Colonic mucosa (tissue), 4 donors: Measurements from ENCODE around the gene MET. TPM values are rescaled to one million over a fixed set of nuclear protein-coding genes. Genes with fewer than 3 reads are reported as not detected.

Experiments
- DNase-seq: peaks from one replicate; pipeline ENCODE4 v3.0.0-alpha.2; 2020
- H3K27ac ChIP-seq: fragments of 200-600 bp; one replicate; pipeline ENCODE4 v1.8.0; 2021
- H3K27me3 ChIP-seq: fragments of 200-600 bp; one replicate; pipeline ENCODE4 v1.8.0; 2021
- H3K36me3 ChIP-seq: fragments of 200-600 bp; one replicate; pipeline ENCODE4 v1.8.0; 2021
- H3K4me1 ChIP-seq: fragments of 200-600 bp; one replicate; pipeline ENCODE4 v1.8.0; 2021; ENCODE audit warnings: mild to moderate bottlenecking
- H3K4me3 ChIP-seq: fragments of 200-600 bp; one replicate; pipeline ENCODE4 v1.8.0; 2021
- H3K9ac ChIP-seq, 2 donors: one replicate each; pipeline ENCODE4 v1.7.0; 2013; ENCODE audit warnings: control low read depth in 2 of 2, low read depth in 2 of 2, low read length in 2 of 2
- H3K9me3 ChIP-seq: fragments of 200-600 bp; one replicate; pipeline ENCODE4 v1.8.0; 2021
- CTCF ChIP-seq: fragments of 200-600 bp; IDR thresholded peaks from one replicate; pipeline ENCODE4 v1.8.0; 2022; ENCODE audit warnings: antibody characterized with exemption, mild to moderate bottlenecking
- intact Hi-C: fragments of 100-400 bp; cut with DNase I; formaldehyde crosslinking; loops from one replicate; pipeline ENCODE4 v1.14.1; 2022
- total RNA-seq, 2 donors: library from RNA; stranded (reverse); fragmentation: NEBNext Ultra II Directional in 1 of 2; extraction: Animal tissue kit (Norgen Biotek cat#: 25700) in 1 of 2; gene quantifications; one replicate each; pipeline ENCODE4 v1.2.1, GENCODE V29; 2021
- donor health status: healthy.
- donor health status: DM: no; HTN: no; CAD: no.
- donor health status: DM: no; HTN: no; CAD: no.

MET gene
- total RNA-seq, 2 donors from 2014 or later: 38.3 to 45.3 TPM

GRCh38 chr7:116730097-116731022, 58.4 kb downstream of the MET start:
- Histone ChIP-seq H3K27ac (no peak overlapping the region), H3K4me1 (no peaks in the 10 kb centered on the region), H3K9ac (no peak overlapping the region), H3K9me3 (no peaks in the 10 kb centered on the region), H3K4me3 (no peak overlapping the region), H3K36me3 (no peaks in the 10 kb centered on the region), H3K27me3 (no peaks in the 10 kb centered on the region)
- intact Hi-C loops: no loop called here
- no peak for DNase-seq
- no peak for TF ChIP-seq CTCF

GRCh38 chr7:116731023-116731395, 59.0 kb downstream of the MET start:
- intact Hi-C loops: no loop called here
- H3K4me3 ChIP-seq: no peak overlapping the region
- no peak overlapping the region for H3K27ac ChIP-seq
- no peaks in the 10 kb centered on the region for H3K4me1 ChIP-seq
- no peaks in the 10 kb centered on the region for H3K9me3 ChIP-seq
- no peak for DNase-seq
- H3K36me3 ChIP-seq: no peaks in the 10 kb centered on the region
- no peak overlapping the region for H3K9ac ChIP-seq
- no peaks in the 10 kb centered on the region for H3K27me3 ChIP-seq
- TF ChIP-seq CTCF: no peak

- intact Hi-C loops: no loop called here
- H3K9ac ChIP-seq: no peak overlapping the region
- no peak for DNase-seq
- TF ChIP-seq CTCF: no peak
- no peaks in the 10 kb centered on the region for H3K9me3 ChIP-seq
- H3K27me3 ChIP-seq: no peaks in the 10 kb centered on the region
- no peak overlapping the region for H3K27ac ChIP-seq
- H3K4me1 ChIP-seq: no peaks in the 10 kb centered on the region
- no peaks in the 10 kb centered on the region for H3K36me3 ChIP-seq
- no peak overlapping the region for H3K4me3 ChIP-seq
These were observed 59.7 kb downstream of the MET start for GRCh38 chr7:116731445-116732335.

GRCh38 chr7:116732788-116733694, 61.0 kb downstream of the MET start:
- no peak overlapping the region for H3K27ac ChIP-seq
- intact Hi-C loops: no loop called here

More at GRCh38 chr7:116732788-116733694, 61.0 kb downstream of the MET start:
- Histone ChIP-seq H3K4me1 (no peaks in the 10 kb centered on the region), H3K9me3 (no peaks in the 10 kb centered on the region), H3K36me3 (no peaks in the 10 kb centered on the region), H3K9ac (no peak overlapping the region), H3K27me3 (no peaks in the 10 kb centered on the region), H3K4me3 (no peak overlapping the region)
- DNase-seq: no peak
- TF ChIP-seq CTCF: no peak
